Activated CD4-positive, alpha-beta T cell treated with anti-CD3 and anti-CD28 coated beads, Interleukin-2, amount 50 U/mL, for 4 hours (primary cell): Measurements from ENCODE around the gene AFF1.
"Not testable (repeated sequence)": the region's sequence is repeated elsewhere in the genome, so short reads cannot be mapped to it uniquely, and the experiment has no call there.

ENCODE experiments used
- DNase-seq, 2 experiments: peaks; one replicate each; pipeline ENCODE4 v3.0.0-alpha.2; 2020

AFF1 gene

GRCh38 chr4:87017580-87018342 lies 83.0 kb downstream of the AFF1 start:
- no peak for DNase-seq

- no peak for DNase-seq
Measured at GRCh38 chr4:87018753-87019152, 83.9 kb downstream of the AFF1 start.

GRCh38 chr4:87019246-87019791 lies 84.5 kb downstream of the AFF1 start:
- DNase-seq: no peak

- no peak for DNase-seq
Measured at GRCh38 chr4:87019898-87020297, 85.1 kb downstream of the AFF1 start.

- no peak for DNase-seq
Measured at GRCh38 chr4:87024201-87024600, 89.4 kb downstream of the AFF1 start.

- no peak for DNase-seq
Measured at GRCh38 chr4:87025023-87025613, 90.3 kb downstream of the AFF1 start.

- no peak for DNase-seq
Measured at GRCh38 chr4:87025614-87026041, 90.8 kb downstream of the AFF1 start.

GRCh38 chr4:87026800-87027495 lies 92.1 kb downstream of the AFF1 start:
- DNase-seq: no peak

GRCh38 chr4:87029356-87029755 lies 94.5 kb downstream of the AFF1 start:
- no peak for DNase-seq

GRCh38 chr4:87030124-87030523 lies 95.3 kb downstream of the AFF1 start:
- DNase-seq: no peak

GRCh38 chr4:87030755-87031441 lies 96.1 kb downstream of the AFF1 start:
- DNase-seq: no peak

GRCh38 chr4:87031920-87032319 lies 97.1 kb downstream of the AFF1 start:
- DNase-seq: no peak

- no peak for DNase-seq
Measured at GRCh38 chr4:87032884-87033533, 98.2 kb downstream of the AFF1 start.

- no peak for DNase-seq
Measured at GRCh38 chr4:87033902-87034301, 99.1 kb downstream of the AFF1 start.

- DNase-seq: no peak
Measured at GRCh38 chr4:87034527-87034926, 99.7 kb downstream of the AFF1 start.

- no peak for DNase-seq
Measured at GRCh38 chr4:87035881-87036509, 101.2 kb downstream of the AFF1 start.

- DNase-seq: no peak
Measured at GRCh38 chr4:87036713-87037112, 101.9 kb downstream of the AFF1 start.

- DNase-seq: not testable (repeated sequence)
Measured at GRCh38 chr4:87037171-87037570, 102.4 kb downstream of the AFF1 start.

GRCh38 chr4:87037671-87038334 lies 103.0 kb downstream of the AFF1 start:
- no peak for DNase-seq

GRCh38 chr4:87038837-87039615 lies 104.2 kb downstream of the AFF1 start:
- DNase-seq: no peak

- no peak for DNase-seq
Measured at GRCh38 chr4:87041141-87041540, 106.3 kb downstream of the AFF1 start.
